Panc1 (cell line): ENCODE data around the gene AHNAK. TPM values are rescaled to one million over a fixed set of nuclear protein-coding genes. Genes with fewer than 3 reads are reported as not detected.

ENCODE experiments used
- ATAC-seq: fragments of 200-7000 bp; cut with Tn5 transposase; 2 replicates; pipeline ENCODE4 v1.9.1; 2020; ENCODE audit warnings: mild to moderate bottlenecking, moderate library complexity
- BruUV-seq: library from RNA; stranded (reverse); fragments of 400-500 nt; replicated peaks from 2 replicates; lab custom pipeline; 2021; lab: Mats Ljungman, UMichigan
- CTCF ChIA-PET: fragments of 300-600 bp; sonication (Branson Sonifier 250); formaldehyde crosslinking; loops from one replicate; lab custom pipeline; 2022; ENCODE audit warnings: antibody characterized with exemption; lab: Charles Lee
- POLR2A ChIA-PET: fragments of 300-600 bp; sonication (Branson Sonifier 250); formaldehyde crosslinking; loops from one replicate; lab custom pipeline; 2022; ENCODE audit warnings: antibody characterized with exemption; lab: Charles Lee
- DNase-seq: peaks from one replicate; pipeline ENCODE4 v3.0.0-alpha.2; 2010; ENCODE audit warnings: low read depth, low spot score
- H3K27ac ChIP-seq: 2 replicates; pipeline ENCODE4 v1.5.1; 2011; ENCODE audit warnings: mild to moderate bottlenecking, low read length, inconsistent platforms
- H3K27me3 ChIP-seq: fragments of 200-500 bp; sonication (Bioruptor generic); 2 replicates; pipeline ENCODE4 v1.6.0; 2014; ENCODE audit warnings: low read length, inconsistent platforms; ENCODE audit not compliant: control insufficient read depth, insufficient read depth
- H3K36me3 ChIP-seq: fragments of 200-500 bp; sonication (Bioruptor generic); 2 replicates; pipeline ENCODE4 v1.5.1; 2014; ENCODE audit warnings: inconsistent platforms, mild to moderate bottlenecking, low read length, moderate library complexity; ENCODE audit not compliant: control insufficient read depth, insufficient read depth
- H3K4me1 ChIP-seq: 2 replicates; pipeline ENCODE4 v1.5.1; 2011; ENCODE audit warnings: inconsistent platforms, mild to moderate bottlenecking, low read length, moderate library complexity; ENCODE audit not compliant: control insufficient read depth, insufficient read depth
- H3K4me3 ChIP-seq, 2 experiments: 2 replicates each; pipeline ENCODE4 v1.5.1; 2011 to 2012; ENCODE audit warnings: low read depth in 2 of 2, low read length in 2 of 2, mild to moderate bottlenecking in 2 of 2, inconsistent platforms in 1 of 2, moderate library complexity in 1 of 2
- H3K9me3 ChIP-seq: fragments of 200-500 bp; sonication (Bioruptor generic); 2 replicates; pipeline ENCODE4 v1.5.1; 2014; ENCODE audit warnings: low read depth, mild to moderate bottlenecking, inconsistent platforms, low read length, moderate library complexity; ENCODE audit not compliant: control insufficient read depth, insufficient read depth
- CTCF ChIP-seq: fragments of 450-650 bp; IDR thresholded peaks from 2 replicates; pipeline ENCODE4 v1.5.1; 2017; ENCODE audit warnings: mild to moderate bottlenecking
- POLR2AphosphoS5 ChIP-seq: IDR thresholded peaks from 2 replicates; pipeline ENCODE4 v1.6.1; 2012; ENCODE audit warnings: mild to moderate bottlenecking, low read depth, low read length, moderate library complexity
- REST ChIP-seq, 2 experiments: IDR thresholded peaks; 2 replicates each; pipeline ENCODE4 v1.6.1; 2011 to 2012; ENCODE audit warnings: low read depth in 2 of 2, control low read depth in 1 of 2, low read length in 1 of 2, mild to moderate bottlenecking in 1 of 2, moderate library complexity in 1 of 2; ENCODE audit not compliant: insufficient read depth in 1 of 2
- SIN3A ChIP-seq: IDR thresholded peaks from 2 replicates; pipeline ENCODE4 v1.6.1; 2012; ENCODE audit warnings: low read depth, mild to moderate bottlenecking, low read length, moderate library complexity, borderline replicate concordance; ENCODE audit not compliant: insufficient read depth
- TCF7L2 ChIP-seq: IDR thresholded peaks from 2 replicates; pipeline ENCODE4 v1.6.1; 2011; ENCODE audit warnings: mild to moderate bottlenecking, low read depth, low read length, inconsistent platforms
- in situ Hi-C: cut with HindIII; loops from 2 replicates; pipeline ENCODE4 v1.10.0; 2016; ENCODE audit warnings: low sequenced_read_pairs, low pct_unique_long_range_greater_than_20kb
- intact Hi-C: fragments of 100-400 bp; cut with micrococcal nuclease; formaldehyde crosslinking; loops from one replicate; pipeline ENCODE4 v1.10.0; 2022; ENCODE audit not compliant: unreplicated experiment
- total RNA-seq: library from RNA; stranded (reverse); gene quantifications from one replicate; pipeline ENCODE4 v1.2.1, GENCODE V29; 2021; ENCODE audit not compliant: unreplicated experiment

The AHNAK gene
- total RNA-seq, 1 experiment from 2014 or later = 844 TPM

GRCh38 chr11:62443390-62444235 lies 103.0 kb downstream of the AHNAK start:
- H3K4me3 ChIP-seq = no peak overlapping the region; a peak in 1 of 4 replicates
- in situ Hi-C loops = no loop called here
- BruUV-seq = no TSS peak
- H3K4me1 ChIP-seq = peaks cover 41% of the 10 kb centered on the region
- H3K36me3 ChIP-seq = no peaks in the 10 kb centered on the region
- ChIA-PET CTCF (no interaction called here), POLR2A (no interaction called here)
- TF ChIP-seq CTCF = no peak
- no peak for TF ChIP-seq REST (IDR thresholded peaks at IDR 0.05; ENCODE audit: insufficient read depth in 1 of 2, low read depth in 2 of 2, low read length in 1 of 2)
- TF ChIP-seq POLR2AphosphoS5 = no peak
- TF ChIP-seq SIN3A = no peak
- TF ChIP-seq TCF7L2 = no peak
- no peak for DNase-seq
- intact Hi-C loops = no loop called here
- ATAC-seq = no peak
- H3K27me3 ChIP-seq = no peaks in the 10 kb centered on the region
- H3K9me3 ChIP-seq = no peaks in the 10 kb centered on the region
- peak overlapping the region; percentile 88 for H3K27ac ChIP-seq

GRCh38 chr11:62439785-62440602 lies 106.6 kb downstream of the AHNAK start:
- in situ Hi-C loops (no loop called here), intact Hi-C loops (no loop called here)
- BruUV-seq = no TSS peak
- H3K36me3 ChIP-seq = no peaks in the 10 kb centered on the region
- ChIA-PET CTCF (no interaction called here), POLR2A (interaction anchor here (1.2 kb wide), 1 partner anchor 13 kb away, joined by 6 read pairs; no protein-coding TSS in a partner anchor)
- H3K27me3 ChIP-seq = no peaks in the 10 kb centered on the region
- ATAC-seq (peak; percentile 65), DNase-seq (no peak)
- peak overlapping the region; percentile 89 for H3K27ac ChIP-seq
- no peak overlapping the region for H3K4me3 ChIP-seq
- peaks cover 36% of the 10 kb centered on the region for H3K4me1 ChIP-seq
- H3K9me3 ChIP-seq = no peaks in the 10 kb centered on the region
- TF ChIP-seq REST (IDR thresholded peaks at IDR 0.05; ENCODE audit: insufficient read depth in 1 of 2, low read depth in 2 of 2, low read length in 1 of 2) (no peak), POLR2AphosphoS5 (no peak; the same call in 1 of the 2 replicates), TCF7L2 (no peak), SIN3A (no peak)
